B cell (primary cell): ENCODE measurements around the gene VSIG10L2.

Experiments used
- CTCF ChIP-seq: fragments of 200-600 bp; IDR thresholded peaks from one replicate; pipeline ENCODE4 v1.8.0; 2022; ENCODE audit warnings: antibody characterized with exemption, mild to moderate bottlenecking
- EZH2 ChIP-seq: IDR thresholded peaks from 2 replicates; pipeline ENCODE4 v1.6.1; 2012; ENCODE audit warnings: borderline replicate concordance, low read depth, mild to moderate bottlenecking, moderate library complexity, low read length; ENCODE audit not compliant: insufficient read depth, poor library complexity, severe bottlenecking

GRCh38 chr11:125951731-125952130 is 5.9 kb downstream of the VSIG10L2 start:
- TF ChIP-seq CTCF (no peak), EZH2 (no peak)
